HG03095 (cell line): ENCODE results near the gene HPCAL1.

Experiments used
- ATAC-seq: cut with Tn5 transposase; IDR thresholded peaks from one replicate; pipeline ENCODE4 v1.9.1; 2021; ENCODE audit warnings: moderate library complexity; ENCODE audit not compliant: unreplicated experiment

The HPCAL1 gene

DNA sequence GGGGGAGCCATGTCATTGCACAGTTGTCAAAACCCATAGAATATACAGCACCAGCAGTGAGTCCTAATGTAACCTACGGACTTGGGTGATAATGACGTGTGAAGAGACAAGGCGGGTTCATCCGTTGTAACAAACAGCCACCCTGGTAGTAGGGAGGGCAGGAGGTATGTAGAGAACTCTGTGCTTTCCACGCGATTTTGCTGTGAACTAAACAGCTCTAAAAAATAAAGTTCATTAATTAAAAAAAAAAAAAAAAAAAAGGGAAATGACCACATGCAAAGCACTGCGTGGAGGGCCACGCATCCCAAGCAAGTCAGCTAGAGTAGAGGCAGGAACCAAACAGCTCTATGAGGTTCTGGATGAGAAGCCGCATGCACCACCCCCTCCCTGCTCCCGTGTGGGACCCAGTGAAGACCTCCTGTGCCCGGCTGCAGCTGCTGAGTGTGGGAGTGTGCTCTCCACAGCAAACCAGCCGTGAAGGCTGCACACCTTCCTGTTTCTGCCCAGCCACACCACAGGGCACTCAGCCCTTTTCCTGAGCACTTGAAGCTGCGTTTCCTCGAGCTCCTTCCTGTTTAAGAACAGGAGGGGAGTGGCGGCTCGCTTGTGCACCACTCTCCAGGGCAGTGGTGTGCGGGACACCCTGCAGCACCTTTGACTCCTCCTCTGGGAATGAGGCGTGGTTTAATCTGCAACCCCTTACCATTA is 79.8 kb downstream of the HPCAL1 start:
- peak; percentile 46 for ATAC-seq

DNA sequence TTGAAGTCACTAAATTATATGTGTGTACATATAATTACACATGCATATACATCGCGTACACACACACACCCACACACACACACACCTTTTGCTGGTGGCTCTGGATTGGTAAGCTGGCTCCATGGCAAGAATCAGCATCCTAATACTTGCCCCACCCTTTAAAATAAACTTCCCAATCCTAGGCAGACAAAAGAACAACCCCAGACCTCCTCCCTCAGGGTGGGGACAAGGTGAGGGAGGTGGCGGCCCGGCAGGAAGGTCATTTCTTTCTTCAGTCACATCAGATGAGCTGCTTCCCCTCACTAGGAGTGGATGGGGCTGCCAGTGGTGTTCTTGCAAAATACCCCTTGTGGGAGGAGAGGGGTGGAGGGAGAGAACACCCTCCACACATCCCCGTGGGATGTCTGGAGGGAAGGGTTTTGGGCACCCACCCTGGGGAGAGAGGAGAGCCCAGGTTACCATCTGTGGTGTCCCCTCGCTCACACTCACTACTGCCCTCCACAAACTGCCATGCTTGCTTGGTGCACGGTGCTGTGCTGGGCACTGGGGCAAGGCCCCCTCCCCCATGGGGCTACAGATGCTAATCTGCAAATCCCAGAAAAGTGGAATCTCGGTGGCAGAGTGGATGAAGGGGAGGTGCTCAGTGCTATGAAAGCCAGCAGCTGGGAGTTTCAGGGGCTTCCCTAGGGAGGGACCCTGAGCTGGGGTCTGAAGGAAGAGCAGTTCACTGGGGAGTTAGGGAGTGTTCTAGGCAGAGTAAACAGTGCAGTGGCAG is 81.4 kb downstream of the HPCAL1 start:
- ATAC-seq, result no peak

DNA sequence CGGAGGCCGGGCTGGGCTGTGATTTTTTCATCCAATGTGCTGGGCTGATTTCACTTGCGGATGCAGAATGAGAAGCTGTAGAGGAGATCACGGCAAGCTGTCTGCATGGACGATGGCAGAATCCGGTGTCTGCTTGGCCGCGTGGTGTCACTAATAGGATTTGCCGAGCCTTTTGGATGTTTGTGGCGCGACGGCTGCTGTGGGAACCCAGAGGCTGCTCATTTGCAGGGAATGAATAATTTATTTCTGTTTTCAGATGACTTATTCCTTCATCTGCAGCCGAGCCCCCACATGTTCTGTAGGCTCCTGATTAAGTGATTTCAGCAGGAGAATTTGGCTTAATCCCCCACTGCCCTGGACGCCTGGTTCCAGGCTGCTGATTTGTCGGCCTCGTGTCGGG is 82.8 kb downstream of the HPCAL1 start:
- ATAC-seq, result no peak

GRCh38 chr2:10385933-10386773 is 83.4 kb downstream of the HPCAL1 start:
- ATAC-seq, result no peak

DNA sequence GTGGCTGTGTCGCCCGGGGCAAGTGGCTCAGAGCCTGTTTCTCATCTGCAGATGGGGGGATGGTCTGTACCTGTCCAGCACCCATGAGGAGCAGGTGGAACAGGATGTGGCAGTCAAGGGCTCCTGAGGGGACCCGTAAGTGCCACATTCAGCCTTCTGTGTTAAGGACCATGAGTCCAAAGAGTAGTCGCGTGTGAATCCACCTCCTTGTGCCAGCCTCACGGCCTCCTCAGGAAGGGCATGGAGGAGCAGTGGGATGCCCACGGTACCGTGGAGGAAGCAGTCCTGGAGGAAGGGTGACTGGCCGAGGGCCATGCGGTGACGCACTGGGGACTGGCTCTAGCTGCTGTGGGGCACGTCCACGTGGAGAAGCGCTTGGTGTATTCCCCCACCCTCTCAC is 84.3 kb downstream of the HPCAL1 start:
- ATAC-seq, result no peak

GRCh38 chr2:10388954-10389560 is 86.4 kb downstream of the HPCAL1 start:
- ATAC-seq, result no peak

DNA sequence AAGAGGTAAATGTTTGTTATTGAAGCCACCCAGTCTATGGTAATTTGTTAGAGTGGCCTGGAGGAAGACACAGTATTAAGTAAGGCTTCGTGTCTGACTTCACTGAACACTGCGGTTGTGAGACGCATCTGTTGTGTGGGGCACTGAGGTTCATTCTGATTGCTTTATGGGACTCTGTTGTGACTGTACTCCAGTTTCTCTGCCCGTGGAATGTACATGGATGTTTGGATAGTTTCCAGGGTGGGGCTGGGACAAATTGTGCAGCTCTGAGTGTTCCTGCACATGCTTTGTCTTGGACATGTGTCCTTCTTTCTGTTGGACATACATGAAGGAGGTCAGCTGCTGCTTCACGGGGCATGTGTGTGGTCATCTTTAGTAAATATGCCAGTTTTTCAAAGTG is 86.9 kb downstream of the HPCAL1 start:
- no peak for ATAC-seq

DNA sequence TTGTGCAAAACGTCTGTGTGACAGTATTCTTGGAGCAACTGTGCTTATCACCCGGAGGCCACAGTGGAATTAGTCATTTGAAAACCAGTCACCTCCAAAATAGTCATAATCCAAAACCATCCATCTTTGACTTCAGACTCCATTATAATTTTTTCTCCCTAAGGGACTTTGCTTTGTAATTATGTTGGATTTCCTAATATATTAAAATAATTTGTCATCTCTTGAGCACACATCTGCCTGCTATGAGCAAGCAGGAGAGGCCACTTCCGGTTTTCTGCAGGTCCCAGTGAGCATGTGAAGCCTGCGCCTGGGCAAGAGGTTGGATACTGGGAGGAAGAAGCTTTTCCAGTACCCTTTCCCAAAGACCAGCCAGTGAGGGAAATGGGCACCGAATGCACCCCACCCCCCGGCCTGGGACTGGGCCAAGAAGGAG is 87.7 kb downstream of the HPCAL1 start:
- no peak for ATAC-seq

GRCh38 chr2:10392100-10392499 is 89.4 kb downstream of the HPCAL1 start:
- no peak for ATAC-seq

DNA sequence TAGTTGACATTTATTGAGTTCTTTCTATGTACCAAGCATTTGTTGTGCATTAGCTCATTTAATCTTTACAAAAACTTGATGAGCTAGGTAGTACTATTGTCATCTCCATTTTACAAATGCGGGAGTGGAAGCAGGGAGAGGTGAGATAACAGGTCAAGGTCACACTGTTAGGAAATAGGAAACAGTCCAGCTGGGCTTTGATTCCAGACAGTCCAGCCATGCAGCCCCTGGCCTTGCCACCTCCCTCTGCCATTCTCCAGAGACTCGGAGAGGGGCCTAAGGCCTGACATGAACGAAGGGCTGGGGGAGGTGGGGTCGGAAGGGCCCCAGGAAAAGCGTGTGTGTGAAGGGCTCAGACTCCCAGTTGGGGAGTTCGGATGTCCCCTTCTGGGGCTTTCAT is 89.8 kb downstream of the HPCAL1 start:
- ATAC-seq, result no peak

DNA sequence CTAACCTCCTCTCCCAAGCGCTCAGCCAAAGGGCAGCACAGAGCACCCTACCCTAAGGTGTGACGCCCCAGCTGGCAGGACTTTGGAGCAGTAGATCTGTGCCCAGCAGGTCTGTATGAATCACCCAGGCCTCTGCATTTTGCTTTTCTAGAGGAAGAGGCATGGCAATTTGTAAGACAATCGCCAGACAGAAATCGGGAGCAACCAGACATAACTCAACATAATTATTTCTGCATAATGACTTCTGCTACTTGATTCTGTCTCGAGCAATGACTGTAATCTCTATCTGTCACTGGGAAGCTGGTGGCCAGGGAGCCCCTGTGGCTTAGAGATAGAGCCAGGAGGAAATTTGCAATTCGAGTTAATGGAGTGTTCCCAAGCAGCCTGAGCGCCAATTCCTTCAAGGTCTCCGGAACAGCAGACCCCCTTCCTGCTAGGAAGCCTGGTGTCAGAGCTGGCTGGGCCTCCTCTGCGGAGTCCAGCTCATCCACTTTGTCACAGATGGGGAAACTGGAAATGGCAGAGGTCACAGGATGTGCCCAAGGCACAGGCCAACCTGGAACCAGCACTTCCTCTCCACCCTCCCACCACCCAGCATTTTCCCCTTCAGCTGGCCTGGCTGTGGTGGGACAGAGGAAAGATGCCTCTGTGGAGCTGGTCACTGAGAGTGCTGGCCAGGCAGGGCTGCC is 90.4 kb downstream of the HPCAL1 start:
- no peak for ATAC-seq

DNA sequence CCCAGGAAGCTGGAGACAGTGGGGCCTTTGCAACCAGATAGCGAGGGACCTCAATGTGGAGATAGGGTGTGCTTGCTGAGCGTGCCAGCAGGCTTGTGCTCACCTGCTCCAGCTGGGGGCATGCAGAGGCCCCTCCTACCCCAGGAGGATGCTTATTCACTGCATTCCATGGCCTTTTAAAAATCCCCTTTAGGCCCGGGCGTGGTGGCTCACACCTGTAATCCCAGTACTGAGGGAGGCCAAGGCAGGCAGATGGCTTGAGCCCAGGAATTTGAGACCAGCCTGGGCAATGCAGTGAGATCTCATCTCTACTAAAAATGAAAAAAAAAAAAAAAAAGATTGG is 90.9 kb downstream of the HPCAL1 start:
- ATAC-seq, result no peak

DNA sequence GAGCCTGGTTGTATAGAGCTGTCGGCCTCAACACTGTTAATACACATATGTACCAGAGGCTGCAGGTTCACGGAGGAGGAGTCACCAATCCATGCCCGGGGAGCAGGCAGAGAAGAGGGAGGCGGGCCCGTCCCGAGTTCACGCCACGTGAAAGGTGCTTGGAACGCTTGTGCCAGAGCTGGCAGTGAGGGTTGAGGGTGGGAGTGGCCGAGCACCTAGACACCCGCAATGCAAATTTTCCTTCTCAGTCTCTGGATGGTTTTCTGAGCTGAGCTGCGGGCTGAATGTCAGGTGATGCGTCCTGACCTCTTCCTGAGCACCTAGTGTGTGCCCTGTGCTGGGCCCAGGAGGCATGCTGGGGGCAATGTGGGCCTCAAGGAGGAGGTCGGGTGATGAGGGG is 93.2 kb downstream of the HPCAL1 start:
- no peak for ATAC-seq

- ATAC-seq, result no peak
Measured at GRCh38 chr2:10396464-10396863, 93.8 kb downstream of the HPCAL1 start.

GRCh38 chr2:10397297-10397875 is 94.7 kb downstream of the HPCAL1 start:
- ATAC-seq, result no peak

GRCh38 chr2:10397878-10398277 is 95.2 kb downstream of the HPCAL1 start:
- ATAC-seq, result no peak

- no peak for ATAC-seq
Measured at GRCh38 chr2:10398496-10398895, 95.8 kb downstream of the HPCAL1 start.

DNA sequence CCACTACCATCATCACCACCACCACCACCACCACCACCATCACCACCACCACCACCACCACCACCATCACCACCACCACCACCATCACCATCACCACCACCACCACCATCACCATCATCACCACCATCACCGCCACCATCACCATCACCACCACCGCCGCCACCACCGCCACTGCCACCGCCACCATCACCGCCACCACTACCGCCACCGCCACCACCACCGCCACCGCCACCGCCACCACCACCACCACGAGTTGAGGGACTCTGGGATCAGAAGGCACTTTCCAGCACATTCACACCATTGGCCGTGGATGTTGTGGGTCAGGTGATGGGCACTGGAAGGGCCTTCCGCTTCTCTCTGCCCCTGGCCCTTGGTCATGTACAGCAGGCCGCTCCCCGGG is 96.7 kb downstream of the HPCAL1 start:
- ATAC-seq, result no peak

DNA sequence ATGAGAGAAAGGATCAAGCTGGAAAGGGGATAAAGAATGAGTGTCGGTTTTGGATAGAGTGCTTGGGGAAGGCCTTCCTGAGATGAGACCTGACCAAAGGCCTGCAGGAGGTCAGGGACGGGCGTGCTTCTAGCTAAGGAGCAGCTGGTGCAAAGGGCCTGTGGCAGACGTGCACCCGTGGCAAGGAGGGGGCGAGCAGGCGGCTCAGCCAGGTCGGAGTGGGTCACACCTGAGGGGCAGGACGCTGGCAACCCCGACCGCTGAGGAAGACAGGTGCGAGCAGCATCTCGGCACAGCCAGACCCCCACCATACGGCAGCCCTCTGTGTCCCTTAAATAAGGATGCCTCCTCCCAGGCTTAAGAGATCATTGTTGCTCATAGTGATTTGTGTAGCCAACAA is 97.3 kb downstream of the HPCAL1 start:
- no peak for ATAC-seq

GRCh38 chr2:10400568-10400977 is 97.9 kb downstream of the HPCAL1 start:
- no peak for ATAC-seq
